OCI-LY3 (cell line): ENCODE measurements around the gene XPA.

Experiments
- H2AFZ ChIP-seq: fragments of 200-600, 300-600 bp; shearing (Covaris generic); 2 replicates; pipeline ENCODE4 v1.6.0; 2014; ENCODE audit warnings: antibody characterized with exemption, low read depth, low read length
- H3K27ac ChIP-seq: fragments of 200-600, 300-600 bp; sonication (generic); 2 replicates; pipeline ENCODE4 v1.5.1; 2014; ENCODE audit warnings: mild to moderate bottlenecking, low read length, moderate library complexity, mixed read lengths
- H3K27me3 ChIP-seq: fragments of 200-600, 300-600 bp; sonication (generic); 2 replicates; pipeline ENCODE4 v1.6.1; 2014; ENCODE audit warnings: low read depth, low read length, mixed read lengths
- H3K36me3 ChIP-seq: fragments of 200-600, 300-600 bp; sonication (generic); replicated peaks from 2 replicates; pipeline ENCODE3; 2014; ENCODE audit warnings: low read depth, low read length, mixed read lengths
- H3K4me1 ChIP-seq: fragments of 300-600, 200-600 bp; sonication (generic); 2 replicates; pipeline ENCODE4 v1.6.1; 2014; ENCODE audit warnings: low read length, mixed read lengths
- H3K4me2 ChIP-seq: fragments of 200-600, 300-600 bp; sonication (generic); 2 replicates; pipeline ENCODE4 v1.6.1; 2014; ENCODE audit warnings: low read length, mixed read lengths
- H3K4me3 ChIP-seq: fragments of 300-600, 200-600 bp; sonication (generic); 2 replicates; pipeline ENCODE4 v1.5.1; 2014; ENCODE audit warnings: antibody characterized with exemption, mild to moderate bottlenecking, low read length, moderate library complexity
- H3K79me2 ChIP-seq: fragments of 300-600, 200-600 bp; shearing (Covaris generic); 2 replicates; pipeline ENCODE4 v1.6.1; 2014; ENCODE audit warnings: mild to moderate bottlenecking, low read length, mixed read lengths
- H3K9ac ChIP-seq: fragments of 300-600, 200-600 bp; shearing (Covaris generic); 2 replicates; pipeline ENCODE4 v1.6.0; 2014; ENCODE audit warnings: mild to moderate bottlenecking, low read length, moderate library complexity
- H3K9me3 ChIP-seq: fragments of 200-600, 300-600 bp; shearing (Covaris generic); 2 replicates; pipeline ENCODE4 v1.6.1; 2014; ENCODE audit warnings: low read length, mixed read lengths; ENCODE audit not compliant: insufficient read depth
- H4K20me1 ChIP-seq: fragments of 200-600, 300-600 bp; sonication (generic); 2 replicates; pipeline ENCODE4 v1.6.1; 2016; ENCODE audit warnings: low read length, mixed read lengths; ENCODE audit not compliant: insufficient read depth
- CTCF ChIP-seq: fragments of 200-600, 300-600 bp; sonication (generic); IDR thresholded peaks from 2 replicates; pipeline ENCODE4 v1.5.1; 2014; ENCODE audit warnings: antibody characterized with exemption, low read length, low read depth
- EZH2phosphoT487 ChIP-seq: fragments of 200-600 bp; shearing (Covaris generic); IDR thresholded peaks from 2 replicates; pipeline ENCODE4 v1.6.1; 2018; ENCODE audit warnings: antibody characterized with exemption, mixed run types, low read depth

XPA gene

GRCh38 chr9:97741947-97742346 lies 44.8 kb upstream of the XPA start:
- H3K4me1 ChIP-seq = no peaks in the 10 kb centered on the region
- H3K9ac ChIP-seq = no peak overlapping the region
- no peaks in the 10 kb centered on the region for H4K20me1 ChIP-seq
- no peak overlapping the region for H3K27ac ChIP-seq
- no peak overlapping the region for H2AFZ ChIP-seq
- peaks cover 16% of the 10 kb centered on the region for H3K27me3 ChIP-seq
- TF ChIP-seq EZH2phosphoT487 (no peak), CTCF (no peak)
- no peak overlapping the region for H3K4me3 ChIP-seq
- H3K36me3 ChIP-seq = no peaks in the 10 kb centered on the region
- no peaks in the 10 kb centered on the region for H3K79me2 ChIP-seq
- no peaks in the 10 kb centered on the region for H3K9me3 ChIP-seq
- H3K4me2 ChIP-seq = no peak overlapping the region

GRCh38 chr9:97740848-97741821 lies 44.0 kb upstream of the XPA start:
- Histone ChIP-seq H3K36me3 (no peaks in the 10 kb centered on the region), H3K4me2 (no peak overlapping the region), H3K4me3 (no peak overlapping the region), H3K4me1 (no peaks in the 10 kb centered on the region), H2AFZ (no peak overlapping the region), H3K79me2 (no peaks in the 10 kb centered on the region), H3K27me3 (peaks cover 16% of the 10 kb centered on the region), H3K27ac (no peak overlapping the region), H4K20me1 (no peaks in the 10 kb centered on the region), H3K9me3 (no peaks in the 10 kb centered on the region), H3K9ac (no peak overlapping the region)
- TF ChIP-seq EZH2phosphoT487 (no peak), CTCF (no peak)

- no peak overlapping the region for H2AFZ ChIP-seq
Observed at GRCh38 chr9:97737429-97737828, 40.3 kb upstream of the XPA start.

More at GRCh38 chr9:97737429-97737828, 40.3 kb upstream of the XPA start:
- Histone ChIP-seq H3K79me2 (no peaks in the 10 kb centered on the region), H3K4me1 (no peaks in the 10 kb centered on the region), H3K27ac (no peak overlapping the region), H3K9ac (no peak overlapping the region), H3K27me3 (no peaks in the 10 kb centered on the region), H3K36me3 (no peaks in the 10 kb centered on the region), H4K20me1 (no peaks in the 10 kb centered on the region), H3K4me3 (no peak overlapping the region), H3K9me3 (no peaks in the 10 kb centered on the region), H3K4me2 (peak overlapping the region; percentile 5; the same call in 1 of the 2 replicates)
- TF ChIP-seq EZH2phosphoT487 (no peak), CTCF (no peak)
